Stimulated activated CD8-positive, alpha-beta memory T cell treated with anti-CD3 and anti-CD28 coated beads, Interleukin-12 subunit alpha, Interleukin-12 subunit beta, amount 100 ng/mL, for 24 hours (primary cell): ENCODE data around the gene SRSF1.
A peak's percentile ranks its signal among the peaks of the same experiment; 100 is the strongest.
"Not testable (repeated sequence)": the region's sequence is repeated elsewhere in the genome, so short reads cannot be mapped to it uniquely, and the experiment has no call there.

Experiments used
- DNase-seq: peaks from one replicate; pipeline ENCODE4 v3.0.0-alpha.2; 2020; ENCODE audit errors: extremely low read depth

The SRSF1 gene, protein sequence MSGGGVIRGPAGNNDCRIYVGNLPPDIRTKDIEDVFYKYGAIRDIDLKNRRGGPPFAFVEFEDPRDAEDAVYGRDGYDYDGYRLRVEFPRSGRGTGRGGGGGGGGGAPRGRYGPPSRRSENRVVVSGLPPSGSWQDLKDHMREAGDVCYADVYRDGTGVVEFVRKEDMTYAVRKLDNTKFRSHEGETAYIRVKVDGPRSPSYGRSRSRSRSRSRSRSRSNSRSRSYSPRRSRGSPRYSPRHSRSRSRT

DNA sequence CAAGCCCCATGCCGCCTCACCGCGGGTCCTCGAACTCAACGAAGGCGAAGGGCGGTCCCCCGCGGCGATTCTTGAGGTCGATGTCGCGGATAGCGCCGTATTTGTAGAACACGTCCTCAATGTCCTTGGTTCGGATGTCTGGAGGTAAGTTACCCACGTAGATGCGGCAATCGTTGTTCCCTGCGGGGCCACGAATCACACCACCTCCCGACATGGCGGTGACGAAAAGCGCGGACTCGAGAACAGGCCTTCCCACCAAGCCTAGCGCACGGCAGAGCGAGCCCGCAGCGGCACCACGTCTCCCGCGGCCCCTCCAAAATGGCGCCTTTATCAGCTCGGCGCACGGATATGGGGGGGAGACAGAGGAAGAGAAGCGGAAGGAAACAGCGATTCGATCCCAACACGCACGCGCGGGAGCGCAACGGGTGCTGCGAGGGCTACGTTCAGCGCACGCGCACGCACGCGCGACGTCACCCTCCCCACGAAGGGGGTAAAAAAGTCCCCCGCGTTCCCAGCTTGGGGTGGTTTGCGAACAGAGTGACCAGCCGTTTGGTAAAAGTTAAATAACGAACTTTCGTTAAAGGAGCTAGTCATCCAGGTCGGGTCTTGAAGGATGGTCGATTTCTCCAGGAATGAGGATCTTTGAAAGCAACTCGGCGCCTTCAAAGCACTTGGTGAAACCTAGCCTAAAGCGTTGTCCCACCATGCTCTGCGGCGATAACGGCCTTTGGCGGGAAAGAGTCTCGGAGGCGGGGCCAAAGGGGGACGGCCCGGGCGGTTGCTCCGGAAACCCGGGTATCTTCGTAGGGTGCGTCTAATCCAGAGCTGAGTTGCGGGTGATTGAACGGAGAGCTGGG is at the start of gene SRSF1:
Gene SRSF1, minus strand, starts transcription at position 323 of the 857 bp plus-strand sequence. Its CDS starts 109 bp downstream, at position 214.
- DNase-seq = peak; percentile 95

DNA sequence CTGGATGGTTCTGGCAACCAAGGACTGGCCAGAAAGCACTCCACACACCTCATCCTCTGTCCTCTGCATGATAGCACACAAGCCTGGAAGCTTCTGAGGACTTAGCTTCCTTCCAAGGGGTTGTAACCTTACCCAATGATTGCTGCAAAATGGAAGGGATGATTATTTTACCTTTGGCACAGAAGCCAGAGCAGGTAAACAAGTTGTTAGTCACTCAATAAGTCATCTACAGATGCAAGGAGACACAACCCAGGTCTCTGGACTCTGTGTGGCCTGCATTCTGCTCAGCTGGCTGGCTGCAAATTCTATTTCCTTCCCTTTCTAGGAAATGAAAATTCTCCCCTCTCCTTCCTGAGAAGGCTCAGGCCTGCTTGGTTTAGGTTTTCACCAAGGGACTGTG is 49.4 kb upstream of the SRSF1 start:
- no peak for DNase-seq

DNA sequence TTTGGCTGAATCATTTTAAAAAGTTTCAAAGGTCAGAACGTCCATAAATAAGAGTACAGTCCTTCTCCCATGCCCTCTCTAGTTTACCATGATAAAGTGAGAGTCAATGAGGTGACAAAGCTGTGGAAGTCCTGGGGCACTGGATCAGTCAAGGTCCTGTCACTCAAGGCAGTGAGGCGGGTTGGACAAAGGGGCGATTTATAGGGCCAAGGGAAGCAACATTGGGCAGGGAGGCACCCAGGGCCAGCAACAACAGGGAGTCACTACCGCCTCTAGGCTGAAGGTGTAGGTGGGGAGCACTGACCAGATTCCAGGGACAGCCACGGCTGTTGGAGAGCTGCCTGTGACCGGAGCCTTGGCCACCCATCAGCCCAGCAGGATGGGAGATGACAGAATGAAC is 47.6 kb upstream of the SRSF1 start:
- no peak for DNase-seq

DNA sequence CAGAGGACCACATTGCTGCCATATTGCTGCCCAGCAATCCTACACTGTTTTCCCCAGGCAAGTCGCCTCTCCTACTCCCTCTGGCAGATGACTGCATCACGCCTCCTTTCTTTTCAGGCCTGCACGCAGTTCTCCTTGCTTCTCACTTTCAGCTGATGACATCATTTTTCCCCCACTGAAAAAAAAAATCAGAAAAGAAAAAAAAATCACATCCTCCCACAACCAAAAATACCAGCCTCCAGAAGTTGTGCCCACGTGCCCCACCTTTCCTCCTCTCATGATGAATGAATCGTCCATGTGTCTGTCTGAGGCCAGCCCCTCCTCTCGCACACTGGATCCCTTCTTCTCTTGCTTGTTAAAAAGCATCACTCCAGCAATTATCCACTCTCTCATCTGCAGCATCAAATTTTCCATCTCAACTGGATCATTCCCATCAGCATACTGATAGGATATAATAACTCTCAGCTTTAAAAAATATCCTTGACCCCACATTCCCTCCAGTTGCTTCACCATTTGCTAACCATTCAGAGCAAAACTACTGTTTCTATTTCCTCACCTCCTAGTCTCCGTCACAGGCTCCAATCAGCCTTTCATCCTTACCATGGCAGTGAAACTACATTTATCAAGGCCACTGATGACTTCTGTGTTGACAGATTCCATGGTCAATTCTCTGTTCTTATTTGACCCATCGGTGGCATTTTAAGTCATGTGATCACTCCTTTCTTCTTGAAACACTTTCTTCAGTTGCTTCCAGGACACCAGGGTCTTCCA is 46.1 kb upstream of the SRSF1 start:
- DNase-seq = no peak

- DNase-seq = no peak
Observed at GRCh38 chr17:58052407-58052806, 45.4 kb upstream of the SRSF1 start.

- no peak for DNase-seq
Observed at GRCh38 chr17:58051468-58051867, 44.4 kb upstream of the SRSF1 start.

DNA sequence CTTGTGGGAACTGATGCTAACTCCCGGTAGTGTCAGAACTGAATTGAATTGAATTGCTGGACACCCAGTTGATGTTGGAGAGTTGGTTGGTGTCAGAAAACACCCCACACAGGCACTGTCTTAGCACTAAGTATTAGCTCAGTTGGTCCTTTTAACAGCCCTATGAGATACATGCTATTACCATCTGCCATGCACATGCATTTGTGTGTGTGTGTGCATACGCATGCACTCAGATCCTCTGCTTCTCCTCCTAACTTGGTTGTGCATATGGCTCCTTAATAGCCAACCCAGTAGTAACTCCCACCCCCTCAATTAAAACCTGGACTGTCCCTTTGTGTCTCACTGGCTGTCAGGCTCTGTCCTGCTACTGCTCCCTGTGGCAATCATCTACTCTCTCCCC is 43.9 kb upstream of the SRSF1 start:
- no peak for DNase-seq

DNA sequence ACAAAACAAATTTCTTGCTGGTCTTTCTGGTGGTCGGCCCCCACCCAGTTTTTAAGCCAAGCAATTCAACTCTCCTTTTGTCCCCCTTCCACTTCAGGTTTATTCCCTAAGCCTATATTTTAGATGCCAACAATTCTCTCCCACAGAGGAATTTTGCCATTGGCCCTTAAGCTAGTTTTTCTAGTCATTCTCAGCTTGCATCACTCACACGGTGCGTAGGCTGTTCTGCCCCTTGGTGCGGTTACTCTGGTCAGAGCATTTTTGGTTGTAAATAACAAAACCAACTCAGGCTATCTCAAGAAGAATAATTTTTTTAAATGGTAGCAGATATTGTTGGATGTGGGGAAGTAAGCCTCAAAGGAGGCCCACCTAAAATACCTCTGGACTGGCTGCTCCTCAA is 42.5 kb upstream of the SRSF1 start:
- no peak for DNase-seq

DNA sequence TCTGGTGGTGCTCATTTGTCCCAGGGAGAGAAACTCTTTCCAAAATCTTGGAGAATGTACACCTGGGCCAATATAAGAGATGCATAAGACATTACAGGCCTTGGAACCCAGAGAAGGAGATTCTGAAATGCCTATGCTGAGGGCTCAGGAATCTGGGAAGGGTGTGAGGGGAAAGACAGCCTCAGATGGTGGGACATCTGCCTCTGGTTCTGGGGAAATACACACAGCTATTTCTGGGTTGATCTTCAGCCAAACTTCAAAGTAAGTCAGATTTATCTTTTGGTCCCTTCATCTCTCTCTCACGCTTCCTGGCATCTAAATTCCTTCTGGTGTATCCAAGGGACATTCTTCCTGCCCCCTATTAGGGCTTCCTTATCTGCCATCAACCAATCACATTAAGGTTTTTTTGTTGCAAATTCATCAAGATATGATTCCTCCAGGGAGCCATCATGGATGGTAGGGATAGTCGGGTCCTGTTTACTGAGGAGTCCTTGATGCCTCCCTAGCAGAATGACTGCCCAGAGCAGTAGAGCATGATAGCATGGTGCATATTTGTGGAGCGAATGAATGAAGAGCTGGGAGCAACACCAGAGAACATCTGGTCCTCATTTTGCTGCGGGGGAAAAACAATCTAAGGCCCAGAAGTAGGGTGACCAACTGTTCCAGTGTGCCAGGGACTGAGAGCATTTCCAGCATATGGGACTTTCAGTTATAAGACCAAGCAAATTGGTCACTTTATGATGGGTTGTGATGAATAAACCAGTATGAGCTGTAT is 40.5 kb upstream of the SRSF1 start:
- no peak for DNase-seq

DNA sequence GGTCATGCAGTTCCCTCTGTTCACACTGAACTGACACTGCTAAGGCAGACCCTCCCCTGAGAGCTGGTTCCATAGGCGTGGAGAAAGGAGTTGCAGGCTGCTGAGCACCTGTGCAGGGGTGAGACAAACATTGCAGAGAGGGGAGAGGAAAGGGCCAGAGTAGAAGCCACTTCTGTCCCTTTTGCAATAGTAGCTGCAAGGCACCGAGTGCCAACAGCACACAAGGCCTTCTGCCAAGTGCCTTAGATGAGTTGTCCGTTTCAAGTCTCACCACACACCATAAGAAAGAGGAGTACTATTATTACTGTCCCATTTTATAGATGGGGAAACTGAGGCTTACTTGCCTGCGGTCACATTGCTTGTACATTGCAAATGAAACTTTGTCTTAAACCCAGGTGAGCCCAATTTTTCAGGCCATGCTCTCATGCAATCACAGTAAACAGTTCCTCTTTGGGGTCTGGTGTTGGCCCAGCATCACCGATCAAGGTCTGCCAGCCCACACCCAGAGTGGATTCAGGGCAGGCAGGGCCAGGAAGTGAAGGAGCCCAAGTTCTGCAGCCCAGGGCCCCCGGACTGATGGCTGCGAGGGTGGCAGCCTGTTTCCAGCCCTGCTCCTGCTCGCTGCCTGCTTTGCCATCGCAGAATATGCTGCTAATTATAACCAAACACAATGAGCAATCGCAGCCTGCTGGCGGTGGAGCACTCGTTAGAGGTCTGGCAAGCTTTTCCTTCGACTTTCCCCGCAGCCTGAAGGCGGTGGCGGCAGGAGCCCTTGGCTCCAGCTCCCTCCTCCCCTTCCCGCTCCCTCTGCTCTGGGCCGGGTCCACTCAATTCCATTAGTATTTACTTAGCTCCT is 39.4 kb upstream of the SRSF1 start:
- no peak for DNase-seq

DNA sequence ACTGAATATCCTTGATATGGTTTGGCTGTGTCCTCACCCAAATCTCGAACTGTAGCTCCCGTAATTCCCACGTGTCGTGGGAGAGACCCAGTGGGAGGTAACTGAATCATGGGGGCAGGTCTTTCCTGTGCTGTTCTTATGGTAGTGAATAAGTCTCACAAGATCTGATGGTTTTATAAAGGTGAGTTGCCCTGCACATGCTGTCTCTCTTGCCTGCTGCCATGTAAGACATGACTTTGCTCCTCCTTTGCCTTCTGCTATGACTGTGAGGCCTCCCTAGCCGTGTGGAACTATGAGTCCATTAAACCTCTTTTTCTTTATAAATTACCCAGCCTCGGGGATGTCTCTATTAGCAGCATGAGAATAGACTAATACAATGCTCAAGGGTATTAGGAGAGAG is 37.2 kb upstream of the SRSF1 start:
- not testable (repeated sequence) for DNase-seq

GRCh38 chr17:58043221-58044181 is 36.5 kb upstream of the SRSF1 start:
- DNase-seq = no peak

GRCh38 chr17:58041161-58041560 is 34.1 kb upstream of the SRSF1 start:
- no peak for DNase-seq

GRCh38 chr17:58040386-58040785 is 33.3 kb upstream of the SRSF1 start:
- DNase-seq = no peak

- DNase-seq = no peak
Observed at GRCh38 chr17:58039975-58040374, 32.9 kb upstream of the SRSF1 start.

- DNase-seq = no peak
Observed at GRCh38 chr17:58032691-58033415, 25.8 kb upstream of the SRSF1 start.

DNA sequence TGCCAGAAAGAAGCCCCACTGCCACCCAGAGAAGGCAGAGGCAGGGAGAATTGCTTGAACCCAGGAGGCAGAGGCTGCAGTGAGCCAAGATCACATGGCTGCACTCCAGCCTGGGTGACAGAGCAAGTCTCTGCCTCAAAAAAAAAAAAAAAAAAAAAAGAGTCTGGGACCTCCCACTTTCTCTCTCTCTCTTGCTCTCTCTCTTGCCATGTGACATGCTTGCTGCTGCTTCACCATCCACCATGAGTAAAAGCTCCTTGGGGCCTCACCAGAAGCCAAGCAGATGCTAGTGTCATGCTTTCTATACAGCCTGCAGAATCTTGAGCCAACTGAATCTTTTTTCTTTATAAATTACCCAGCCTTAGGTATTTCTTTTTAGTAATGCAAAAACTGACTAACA is 21.5 kb upstream of the SRSF1 start:
- DNase-seq = no peak

DNA sequence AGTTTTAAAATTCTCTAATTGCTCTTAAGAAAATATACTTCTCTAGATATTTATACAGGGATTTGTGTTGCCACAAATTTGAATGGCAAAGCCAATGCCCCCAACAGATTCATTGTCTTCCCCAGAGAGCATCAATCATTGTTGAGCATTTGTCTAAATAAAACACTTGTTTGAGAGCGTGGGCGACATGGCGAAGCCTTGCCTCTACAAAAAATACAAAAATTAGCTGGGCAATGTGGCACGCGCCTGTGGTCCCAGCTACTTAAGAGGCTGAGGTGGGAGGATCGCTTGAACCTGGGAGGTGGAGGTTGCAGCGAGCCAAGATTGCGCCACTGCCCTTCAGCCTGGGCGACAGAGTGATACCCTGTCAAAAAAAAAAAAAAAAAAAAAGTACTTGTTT is 13.4 kb upstream of the SRSF1 start:
- DNase-seq = no peak

- no peak for DNase-seq
Observed at GRCh38 chr17:58019521-58019920, 12.5 kb upstream of the SRSF1 start.
